Urothelium cell line (cell line): Measurements from ENCODE around the gene TTPAL.

Experiments used
- DNase-seq: peaks from one replicate; pipeline ENCODE4 v3.0.0; 2011; ENCODE audit warnings: low spot score, mixed read lengths
- FAIRE-seq: peaks from 2 replicates; lab custom pipeline; 2011; peaks lifted over from hg19 to GRCh38; lab: Jason Lieb, UNC

Gene TTPAL

GRCh38 chr20:44495802-44496481 is 20.3 kb downstream of the TTPAL start:
- DNase-seq (peak; percentile 73), FAIRE-seq (peak; percentile 67)

- DNase-seq = peak; percentile 27
- FAIRE-seq = no peak
Observed at GRCh38 chr20:44496976-44497375, 21.3 kb downstream of the TTPAL start.

- DNase-seq = no peak
- FAIRE-seq = no peak
Observed at GRCh38 chr20:44497761-44498160, 22.1 kb downstream of the TTPAL start.

GRCh38 chr20:44500221-44500620 is 24.5 kb downstream of the TTPAL start:
- DNase-seq (no peak), FAIRE-seq (no peak)

- no peak for DNase-seq
- FAIRE-seq = no peak
Observed at GRCh38 chr20:44501448-44501847, 25.8 kb downstream of the TTPAL start.

- no peak for FAIRE-seq
- no peak for DNase-seq
Observed at GRCh38 chr20:44502968-44503367, 27.3 kb downstream of the TTPAL start.

- no peak for FAIRE-seq
Observed at GRCh38 chr20:44504402-44505307, 29.0 kb downstream of the TTPAL start.

GRCh38 chr20:44509762-44510161 is 34.1 kb downstream of the TTPAL start:
- no peak for FAIRE-seq
- DNase-seq = no peak

More at GRCh38 chr20:44504402-44505307, 29.0 kb downstream of the TTPAL start:
- DNase-seq = no peak

- DNase-seq = no peak
Observed at GRCh38 chr20:44513871-44514270, 38.2 kb downstream of the TTPAL start.

GRCh38 chr20:44516491-44516890 is 40.8 kb downstream of the TTPAL start:
- DNase-seq = no peak
- FAIRE-seq = no peak

More at GRCh38 chr20:44513871-44514270, 38.2 kb downstream of the TTPAL start:
- no peak for FAIRE-seq

GRCh38 chr20:44517454-44517853 is 41.8 kb downstream of the TTPAL start:
- FAIRE-seq (no peak), DNase-seq (no peak)

- DNase-seq = no peak
- FAIRE-seq = no peak
Observed at GRCh38 chr20:44518248-44518647, 42.6 kb downstream of the TTPAL start.

GRCh38 chr20:44520881-44521280 is 45.2 kb downstream of the TTPAL start:
- DNase-seq = no peak
- no peak for FAIRE-seq

GRCh38 chr20:44521484-44522481 is 46.1 kb downstream of the TTPAL start, which contains the start of gene SERINC3:
TSS of gene SERINC3 (minus strand) at chr20:44522070. CDS start at chr20:44521951, 119 bp downstream.
- FAIRE-seq (peak; percentile 98), DNase-seq (peak; percentile 99)

GRCh38 chr20:44522841-44523240 is 47.2 kb downstream of the TTPAL start:
- no peak for DNase-seq
- no peak for FAIRE-seq

GRCh38 chr20:44523746-44524145 is 48.1 kb downstream of the TTPAL start:
- FAIRE-seq (no peak), DNase-seq (no peak)

GRCh38 chr20:44526129-44526528 is 50.5 kb downstream of the TTPAL start:
- DNase-seq = peak; percentile 37
- FAIRE-seq = no peak

GRCh38 chr20:44527716-44528199 is 52.1 kb downstream of the TTPAL start:
- FAIRE-seq = no peak
- no peak for DNase-seq

GRCh38 chr20:44528309-44528708 is 52.6 kb downstream of the TTPAL start:
- DNase-seq (no peak), FAIRE-seq (no peak)

GRCh38 chr20:44532259-44532980 is 56.7 kb downstream of the TTPAL start:
- FAIRE-seq (no peak), DNase-seq (no peak)
